Stimulated activated CD4-positive, alpha-beta T cell treated with anti-CD3 and anti-CD28 coated beads, Interleukin-12 subunit alpha, Interleukin-12 subunit beta, amount 100 ng/mL, for 24 hours (primary cell): ENCODE data around the gene ITPK1.

Experiments
- DNase-seq, 2 experiments: peaks; one replicate each; pipeline ENCODE4 v3.0.0-alpha.2; 2020; ENCODE audit warnings: low read depth in 2 of 2

The ITPK1 gene

GRCh38 chr14:92937051-92937937 is 178.4 kb downstream of the ITPK1 start:
- no peak for DNase-seq

DNA sequence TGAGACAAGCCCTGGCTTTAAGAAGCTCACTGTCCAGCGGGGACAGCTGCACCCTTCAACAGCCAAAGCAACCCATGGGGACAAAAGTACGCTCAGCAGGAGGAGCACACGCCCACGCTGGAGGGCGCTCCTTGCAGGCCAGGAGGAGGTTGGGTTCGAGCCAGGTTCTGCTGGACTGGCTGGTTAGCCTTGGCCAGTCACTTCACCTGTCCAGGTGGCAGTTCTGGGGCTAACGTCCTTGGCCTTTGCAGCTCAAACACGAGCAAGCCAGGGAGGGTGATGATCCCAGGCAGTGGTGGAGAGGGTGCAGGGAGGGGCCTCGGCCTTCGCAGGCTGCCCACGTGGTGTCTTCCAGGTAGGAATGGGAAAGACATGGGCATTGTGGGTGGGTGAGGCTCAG is 179.6 kb downstream of the ITPK1 start:
- DNase-seq, result no peak

- DNase-seq, result no peak
Measured at GRCh38 chr14:92935446-92935845, 180.3 kb downstream of the ITPK1 start.

GRCh38 chr14:92934196-92935085 is 181.3 kb downstream of the ITPK1 start:
- no peak for DNase-seq

DNA sequence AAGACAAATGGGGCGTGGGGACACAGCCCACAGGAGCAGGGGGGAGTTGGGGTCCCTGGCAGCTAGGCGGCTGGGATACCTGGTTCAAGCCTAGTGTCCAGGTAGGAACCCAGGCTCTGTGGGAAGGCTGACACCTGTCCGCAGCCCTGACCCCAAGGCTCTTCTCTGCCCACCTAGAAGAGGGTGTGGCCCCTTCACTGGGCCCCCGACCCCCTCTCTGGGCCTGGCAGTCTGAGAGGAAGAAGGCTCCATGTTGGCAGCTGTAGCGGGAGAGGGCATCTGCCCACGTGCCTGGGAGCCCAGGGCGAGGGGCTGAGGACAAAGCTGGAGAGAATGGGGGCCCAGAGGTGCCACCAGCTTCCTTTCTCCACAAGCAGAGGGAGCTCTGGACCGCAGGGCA is 182.2 kb downstream of the ITPK1 start:
- DNase-seq, result no peak

DNA sequence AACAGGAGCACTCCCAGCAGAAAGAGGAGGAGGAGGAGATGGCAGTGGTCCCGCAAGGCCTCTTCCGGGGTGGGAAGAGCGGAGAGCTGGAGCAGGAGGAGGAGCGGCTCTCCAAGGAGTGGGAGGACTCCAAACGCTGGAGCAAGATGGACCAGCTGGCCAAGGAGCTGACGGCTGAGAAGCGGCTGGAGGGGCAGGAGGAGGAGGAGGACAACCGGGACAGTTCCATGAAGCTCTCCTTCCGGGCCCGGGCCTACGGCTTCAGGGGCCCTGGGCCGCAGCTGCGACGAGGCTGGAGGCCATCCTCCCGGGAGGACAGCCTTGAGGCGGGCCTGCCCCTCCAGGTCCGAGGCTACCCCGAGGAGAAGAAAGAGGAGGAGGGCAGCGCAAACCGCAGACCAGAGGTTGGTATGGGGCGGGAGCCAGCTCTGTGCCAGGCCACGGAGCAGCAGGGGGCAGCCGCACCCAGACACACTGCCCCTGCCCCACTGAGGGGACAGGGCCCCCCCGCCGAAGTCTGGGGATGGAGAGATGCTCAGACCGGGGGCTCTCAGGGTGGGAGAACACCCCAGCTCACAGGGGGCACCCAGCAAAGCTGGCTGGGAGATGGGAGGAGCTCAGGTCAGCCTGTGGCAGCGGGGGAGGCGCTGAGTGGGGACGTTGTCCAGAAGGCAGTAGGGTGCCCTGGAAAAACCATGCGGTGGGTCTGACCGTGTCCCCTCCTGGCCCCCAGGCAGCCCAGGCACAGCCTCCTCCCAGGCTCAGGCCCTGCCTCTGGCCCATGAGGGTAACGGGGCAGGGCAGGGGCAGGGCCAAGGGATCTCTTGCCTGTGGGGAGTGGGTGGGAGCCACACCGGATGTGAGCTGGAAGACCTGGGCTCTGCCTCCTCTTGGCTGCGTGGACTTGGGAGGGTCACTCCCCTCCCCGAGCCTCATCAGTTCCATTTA is 183.0 kb downstream of the ITPK1 start:
- no peak for DNase-seq

DNA sequence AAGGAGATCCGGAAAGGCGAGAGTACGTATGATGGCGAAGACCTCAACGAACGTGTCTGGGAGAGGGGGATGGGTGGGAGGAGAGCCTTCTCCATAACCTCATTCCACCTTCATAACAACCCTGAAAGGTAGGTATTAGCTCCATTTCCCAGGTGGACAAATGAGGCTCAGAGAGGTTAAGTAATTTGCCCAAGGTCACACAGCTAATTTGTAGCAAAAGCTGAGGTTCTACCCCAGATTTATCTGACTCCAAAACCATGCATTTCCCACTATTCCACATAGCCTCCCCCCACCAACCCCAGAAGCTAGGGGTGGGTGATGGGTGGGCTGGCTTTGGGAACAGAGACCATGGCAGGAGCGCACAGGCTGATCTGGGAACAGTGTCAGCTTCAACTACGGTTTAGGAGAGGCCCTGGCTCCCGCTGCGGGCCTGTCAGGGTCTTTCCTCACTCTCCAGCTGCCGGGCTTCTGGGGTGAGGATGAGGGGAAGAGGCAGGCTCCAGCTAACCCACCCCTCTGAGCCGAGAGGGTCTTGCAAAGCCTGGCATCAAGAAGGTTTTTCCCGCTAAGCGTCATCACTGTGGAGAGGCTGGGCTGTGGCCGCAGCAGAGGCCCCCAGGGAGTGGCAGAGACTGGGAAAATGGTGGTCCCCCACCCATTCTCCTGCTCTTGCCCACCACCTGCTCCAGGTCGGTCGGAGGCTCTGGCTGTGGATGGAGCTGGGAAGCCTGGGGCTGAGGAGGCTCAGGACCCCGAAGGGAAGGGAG is 183.9 kb downstream of the ITPK1 start:
- DNase-seq, result no peak

DNA sequence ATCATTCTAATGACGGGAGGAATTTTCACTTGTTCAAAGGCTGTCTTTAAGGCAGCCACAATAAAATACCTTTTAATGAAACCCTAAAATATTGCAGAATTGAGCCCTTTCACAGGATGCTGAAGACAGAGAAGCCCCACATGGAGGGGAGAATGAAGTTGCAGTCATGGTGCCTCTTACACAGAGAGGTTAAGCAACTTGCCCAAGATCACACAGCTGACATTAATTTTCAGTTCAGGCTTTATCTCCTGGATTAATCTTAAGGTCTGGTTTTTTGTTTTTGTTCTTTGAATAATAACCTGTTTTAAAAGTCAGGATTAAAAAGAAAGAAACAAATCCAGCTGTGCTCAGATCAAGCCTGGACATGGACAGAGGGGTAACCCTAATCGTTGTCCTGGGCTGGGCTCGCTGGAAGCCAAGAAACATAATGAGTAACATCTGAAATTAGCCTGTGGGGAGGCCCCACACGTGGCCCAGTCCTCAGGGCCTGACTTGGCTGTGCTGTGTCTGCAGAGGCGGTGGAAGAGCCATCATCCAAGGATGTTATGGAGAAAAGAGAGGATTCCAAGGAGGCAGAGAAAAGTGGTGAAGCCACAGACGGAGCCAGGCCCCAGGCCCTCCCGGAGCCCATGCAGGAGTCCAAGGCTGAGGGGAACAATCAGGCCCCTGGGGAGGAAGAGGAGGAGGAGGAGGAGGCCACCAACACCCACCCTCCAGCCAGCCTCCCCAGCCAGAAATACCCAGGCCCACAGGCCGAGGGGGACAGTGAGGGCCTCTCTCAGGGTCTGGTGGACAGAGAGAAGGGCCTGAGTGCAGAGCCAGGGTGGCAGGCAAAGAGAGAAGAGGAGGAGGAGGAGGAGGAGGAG is 184.8 kb downstream of the ITPK1 start:
- no peak for DNase-seq

GRCh38 chr14:92929689-92930608 is 185.8 kb downstream of the ITPK1 start:
- DNase-seq, result no peak

- DNase-seq, result no peak
Measured at GRCh38 chr14:92928961-92929688, 186.6 kb downstream of the ITPK1 start.

- no peak for DNase-seq
Measured at GRCh38 chr14:92928258-92928629, 187.5 kb downstream of the ITPK1 start.

- DNase-seq, result no peak
Measured at GRCh38 chr14:92927349-92928257, 188.1 kb downstream of the ITPK1 start.

- no peak for DNase-seq
Measured at GRCh38 chr14:92926931-92927330, 188.8 kb downstream of the ITPK1 start.

GRCh38 chr14:92926180-92926845 is 189.4 kb downstream of the ITPK1 start:
- no peak for DNase-seq

DNA sequence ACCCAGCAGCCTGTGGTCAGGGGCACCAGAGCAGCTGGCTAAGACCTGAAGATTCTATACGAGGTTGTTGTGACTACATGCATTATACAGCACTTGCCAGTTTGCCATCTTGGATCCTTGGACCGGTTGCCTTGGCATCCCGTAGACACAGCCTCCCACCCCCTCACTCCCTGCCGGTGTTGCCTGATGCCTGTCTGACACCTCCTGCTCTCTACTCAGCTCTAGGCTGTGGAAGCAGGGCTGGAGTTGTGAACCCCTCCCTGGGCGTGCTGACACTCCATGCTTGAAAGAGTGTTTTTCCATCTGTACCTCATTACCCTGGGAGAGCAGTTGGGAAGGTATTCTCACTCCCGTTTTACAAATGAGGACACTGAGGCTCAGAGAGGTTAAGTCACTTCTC is 190.3 kb downstream of the ITPK1 start:
- no peak for DNase-seq

DNA sequence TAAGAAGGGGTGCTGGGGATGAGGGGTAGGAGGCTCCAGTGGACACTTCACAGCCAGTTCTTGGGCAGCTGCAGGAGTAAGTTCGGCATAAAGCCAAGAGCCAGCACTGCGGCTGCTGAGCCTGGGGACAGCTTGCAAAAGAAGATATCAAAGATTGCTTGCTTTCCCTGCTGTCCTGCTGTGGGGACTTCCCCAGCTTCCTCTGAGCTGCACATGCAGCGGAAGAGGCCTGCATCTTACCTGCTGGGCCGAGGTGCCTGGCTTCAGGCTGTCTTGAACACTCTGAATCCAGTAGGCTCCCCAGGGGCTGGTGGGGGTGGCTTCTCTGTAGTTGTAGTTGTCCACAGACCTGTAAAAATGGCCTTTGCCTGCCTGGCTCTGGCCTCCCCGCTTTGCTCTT is 191.5 kb downstream of the ITPK1 start:
- no peak for DNase-seq

- no peak for DNase-seq
Measured at GRCh38 chr14:92923744-92924103, 192.0 kb downstream of the ITPK1 start.
